Activated CD4-positive, alpha-beta T cell treated with anti-CD3 and anti-CD28 coated beads for 36 hours (primary cell): ENCODE data around the gene ZBTB42. TPM values are rescaled to one million over a fixed set of nuclear protein-coding genes. Genes with fewer than 3 reads are reported as not detected.

Experiments used
- ATAC-seq: fragments of 200-7000 bp; cut with Tn5 transposase; one replicate; pipeline ENCODE4 v1.10.0; 2021; ENCODE audit warnings: mild to moderate bottlenecking, moderate library complexity
- CTCF ChIA-PET: fragments of 350-600 bp; sonication (Branson Sonifier 250); formaldehyde crosslinking; loops from one replicate; lab custom pipeline; 2021; ENCODE audit warnings: antibody characterized with exemption; lab: Charles Lee
- POLR2A ChIA-PET: fragments of 350-600 bp; sonication (Branson Sonifier 250); formaldehyde crosslinking; loops from one replicate; lab custom pipeline; 2021; ENCODE audit warnings: antibody characterized with exemption, inconsistent platforms; lab: Charles Lee
- DNase-seq: peaks from one replicate; pipeline ENCODE4 v3.0.0-alpha.2; 2020
- H3K27ac Mint-ChIP-seq: one replicate; pipeline ENCODE4 v1.8.0; 2021; ENCODE audit warnings: mixed read lengths
- H3K27me3 Mint-ChIP-seq: one replicate; pipeline ENCODE4 v1.8.0; 2021; ENCODE audit warnings: mixed read lengths
- H3K36me3 Mint-ChIP-seq: one replicate; pipeline ENCODE4 v1.8.0; 2021; ENCODE audit warnings: low read depth, mixed read lengths
- H3K4me1 Mint-ChIP-seq: one replicate; pipeline ENCODE4 v1.8.0; 2021; ENCODE audit warnings: mixed read lengths
- H3K4me3 Mint-ChIP-seq: one replicate; pipeline ENCODE4 v1.8.0; 2021; ENCODE audit warnings: mild to moderate bottlenecking, moderate library complexity, mixed read lengths
- H3K9me3 Mint-ChIP-seq: one replicate; pipeline ENCODE4 v1.8.0; 2021; ENCODE audit warnings: low read depth, mixed read lengths
- intact Hi-C, 2 experiments: fragments of 100-400 bp; cut with DNase I in 1 of 2; cut with micrococcal nuclease in 1 of 2; formaldehyde crosslinking; loops; one replicate each; pipeline versions ENCODE4 v1.14.2 to v1.15.1; 2022 to 2024; cut with DNase I, micrococcal nuclease
- total RNA-seq, 2 experiments: library from RNA; stranded (reverse); gene quantifications; one replicate each; pipeline ENCODE4 v1.2.3, GENCODE V29; 2021

ZBTB42 gene
- total RNA-seq, 2 experiments from 2014 or later = 1.5 to 2.0 TPM

DNA sequence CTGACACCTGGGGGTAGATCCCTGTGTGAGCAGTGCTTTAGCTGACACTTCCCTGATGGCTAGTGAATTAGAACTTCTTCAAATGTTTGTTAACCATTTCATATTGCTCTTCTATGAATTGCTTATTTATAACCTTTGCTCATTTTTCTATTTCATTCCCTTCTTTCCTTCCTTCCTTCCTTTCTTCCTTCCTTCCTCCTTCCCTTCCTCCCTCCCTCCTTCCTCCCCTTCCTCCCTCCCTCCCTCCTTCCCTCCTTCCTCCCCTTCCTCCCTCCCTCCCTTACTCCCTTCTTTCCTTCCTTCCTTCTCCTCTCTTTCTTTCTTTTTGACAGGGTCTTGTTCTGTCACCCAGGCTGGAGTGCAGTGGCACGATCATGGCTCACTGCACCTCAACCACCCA is 40.8 kb downstream of the ZBTB42 start:
- intact Hi-C loops = no loop called here
- no peak overlapping the region for H3K4me3 Mint-ChIP-seq

DNA sequence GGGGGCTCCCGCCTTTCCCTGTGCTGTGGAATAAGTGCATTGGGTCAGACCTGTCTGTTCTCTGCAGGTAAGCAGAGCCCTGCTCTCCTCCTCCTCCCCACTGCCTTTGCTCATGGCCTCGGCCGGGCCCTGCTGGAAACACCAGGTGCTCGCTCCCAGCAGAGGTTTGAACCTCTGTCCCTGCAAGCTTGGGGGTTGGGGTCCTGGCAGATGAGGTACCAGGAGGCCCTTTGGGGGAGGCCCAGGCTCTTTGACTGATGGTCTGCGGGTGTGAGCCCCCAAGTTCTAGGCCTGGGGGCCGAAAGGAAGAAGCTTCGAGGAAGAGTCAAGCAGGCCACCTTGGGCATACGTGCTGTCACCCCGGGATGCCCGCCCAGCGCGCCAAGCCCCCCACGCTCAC is 42.1 kb downstream of the ZBTB42 start:
- intact Hi-C loops = no loop called here
- no peaks in the 10 kb centered on the region for H3K9me3 Mint-ChIP-seq
- H3K36me3 Mint-ChIP-seq = no peaks in the 10 kb centered on the region
- ChIA-PET CTCF (interaction anchor here (1.2 kb wide), 1 partner anchor 91 kb away, joined by 5 read pairs; no protein-coding TSS in a partner anchor), POLR2A (no interaction called here)
- DNase-seq (no peak), ATAC-seq (no peak)
- H3K4me3 Mint-ChIP-seq = no peak overlapping the region
- peaks cover 33% of the 10 kb centered on the region for H3K27me3 Mint-ChIP-seq
- H3K4me1 Mint-ChIP-seq = peaks cover 3% of the 10 kb centered on the region
- H3K27ac Mint-ChIP-seq = no peak overlapping the region

More for the DNA sequence above, 40.8 kb downstream of the ZBTB42 start:
- H3K4me1 Mint-ChIP-seq = peaks cover 3% of the 10 kb centered on the region
- H3K27ac Mint-ChIP-seq = no peak overlapping the region
- POLR2A ChIA-PET = no interaction called here
- CTCF ChIA-PET = interaction anchor here (1.2 kb wide), 1 partner anchor 89 kb away, joined by 5 read pairs; no protein-coding TSS in a partner anchor
- no peaks in the 10 kb centered on the region for H3K9me3 Mint-ChIP-seq
- no peaks in the 10 kb centered on the region for H3K36me3 Mint-ChIP-seq
- H3K27me3 Mint-ChIP-seq = peaks cover 31% of the 10 kb centered on the region
- no peak for ATAC-seq
- no peak for DNase-seq

- intact Hi-C loops = no loop called here
- Mint-ChIP-seq H3K27me3 (peaks cover 33% of the 10 kb centered on the region), H3K4me3 (no peak overlapping the region), H3K27ac (no peak overlapping the region), H3K4me1 (peaks cover 3% of the 10 kb centered on the region), H3K9me3 (no peaks in the 10 kb centered on the region), H3K36me3 (no peaks in the 10 kb centered on the region)
- CTCF ChIA-PET = no interaction called here
- no peak for DNase-seq
- POLR2A ChIA-PET = interaction anchor here (0.7 kb wide), 1 partner anchor 30 kb away, joined by 9 read pairs; no protein-coding TSS in a partner anchor
- no peak for ATAC-seq
Measured at GRCh38 chr14:104843442-104844305, 42.8 kb downstream of the ZBTB42 start.

GRCh38 chr14:104844306-104845032 is 43.6 kb downstream of the ZBTB42 start:
- ChIA-PET CTCF (interaction anchor here (0.9 kb wide), 1 partner anchor 23 kb away, joined by 3 read pairs; no protein-coding TSS in a partner anchor), POLR2A (interaction anchor here (0.7 kb wide), 1 partner anchor 31 kb away, joined by 9 read pairs; no protein-coding TSS in a partner anchor)
- Mint-ChIP-seq H3K27me3 (peaks cover 33% of the 10 kb centered on the region), H3K9me3 (no peaks in the 10 kb centered on the region), H3K27ac (no peak overlapping the region), H3K36me3 (no peaks in the 10 kb centered on the region), H3K4me1 (peaks cover 3% of the 10 kb centered on the region), H3K4me3 (no peak overlapping the region)
- ATAC-seq = no peak
- intact Hi-C loops = no loop called here
- no peak for DNase-seq

DNA sequence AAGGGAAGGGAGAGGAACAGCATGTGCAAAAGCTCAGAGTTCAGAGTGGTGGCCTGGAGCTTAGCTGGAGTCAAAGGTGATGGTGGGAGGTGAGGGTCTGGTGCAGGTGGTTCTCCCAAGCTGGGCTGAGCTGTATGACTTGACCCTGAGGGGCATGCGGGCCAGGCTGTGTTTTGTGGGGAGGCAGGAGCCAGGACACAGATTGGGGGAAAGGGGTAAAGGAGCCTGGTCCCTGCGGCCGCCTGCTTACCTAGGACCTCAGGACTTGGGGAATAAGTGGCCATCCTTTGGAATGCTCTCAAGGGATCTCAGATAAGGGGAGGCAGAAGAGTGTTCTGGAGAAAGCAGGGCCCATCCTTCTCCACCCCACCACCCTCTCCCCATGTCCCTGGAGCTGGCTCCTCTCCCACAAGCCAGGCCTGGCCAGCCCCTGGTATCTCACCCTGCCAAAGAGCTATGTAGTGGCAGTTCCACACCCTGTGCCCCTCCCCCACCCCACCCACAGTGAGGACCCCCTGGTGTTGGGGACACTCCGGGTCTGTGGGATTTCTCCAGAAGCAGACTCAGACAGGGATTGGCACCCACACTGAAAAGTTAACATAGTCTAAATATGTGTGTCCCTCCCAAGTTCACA is 44.2 kb downstream of the ZBTB42 start:
- peaks cover 33% of the 10 kb centered on the region for H3K27me3 Mint-ChIP-seq
- DNase-seq (no peak), ATAC-seq (no peak)
- POLR2A ChIA-PET = no interaction called here
- H3K27ac Mint-ChIP-seq = no peak overlapping the region
- peaks cover 3% of the 10 kb centered on the region for H3K4me1 Mint-ChIP-seq
- no peak overlapping the region for H3K4me3 Mint-ChIP-seq
- no peaks in the 10 kb centered on the region for H3K9me3 Mint-ChIP-seq
- H3K36me3 Mint-ChIP-seq = no peaks in the 10 kb centered on the region
- CTCF ChIA-PET = interaction anchor here (0.9 kb wide), 1 partner anchor 24 kb away, joined by 3 read pairs; no protein-coding TSS in a partner anchor
- intact Hi-C loops = no loop called here

- Mint-ChIP-seq H3K9me3 (no peaks in the 10 kb centered on the region), H3K27ac (no peak overlapping the region), H3K4me1 (peaks cover 3% of the 10 kb centered on the region), H3K4me3 (no peak overlapping the region), H3K36me3 (no peaks in the 10 kb centered on the region), H3K27me3 (peaks cover 33% of the 10 kb centered on the region)
- ChIA-PET POLR2A (no interaction called here), CTCF (interaction anchor here (1.0 kb wide), 1 partner anchor 70 kb away, joined by 4 read pairs; no protein-coding TSS in a partner anchor)
- ATAC-seq (no peak), DNase-seq (no peak)
- intact Hi-C loops = no loop called here
Measured at GRCh38 chr14:104845834-104846441, 45.0 kb downstream of the ZBTB42 start.

- intact Hi-C loops = no loop called here
- ATAC-seq (no peak), DNase-seq (no peak)
- Mint-ChIP-seq H3K27ac (no peak overlapping the region), H3K4me3 (no peak overlapping the region), H3K36me3 (no peaks in the 10 kb centered on the region), H3K9me3 (no peaks in the 10 kb centered on the region), H3K4me1 (no peaks in the 10 kb centered on the region), H3K27me3 (peaks cover 8% of the 10 kb centered on the region)
- CTCF ChIA-PET = interaction anchor here (0.6 kb wide), 1 partner anchor 122 kb away, joined by 3 read pairs; no protein-coding TSS in a partner anchor
- POLR2A ChIA-PET = no interaction called here
Measured at GRCh38 chr14:104852280-104852663, 51.4 kb downstream of the ZBTB42 start.

Other genes starting within 250 kb of the ZBTB42 start
- not detected for gene C14orf180, start 221.3 kb upstream of the ZBTB42 start, total RNA-seq
- under 1 TPM in 1 of 2 experiments, not detected in 1; 0.32 TPM for gene TMEM179, start 196.3 kb upstream of the ZBTB42 start, total RNA-seq
- gene INF2, start 111.5 kb upstream of the ZBTB42 start, total RNA-seq = 10 to 100 TPM; 60.8 to 66.0 TPM
- gene ADSS1, start 76.9 kb upstream of the ZBTB42 start, total RNA-seq = 1 to 10 TPM; 2.2 to 3.2 TPM
- gene SIVA1, start 48.0 kb upstream of the ZBTB42 start, total RNA-seq = 10 to 100 TPM; 47.1 to 97.1 TPM
- 100 to 1,000 TPM; 110 to 126 TPM for gene AKT1, start 5.4 kb upstream of the ZBTB42 start, total RNA-seq
- 1 to 10 TPM; 3.9 to 4.0 TPM for gene CEP170B, start 64.2 kb downstream of the ZBTB42 start, total RNA-seq
- gene PLD4, start 123.8 kb downstream of the ZBTB42 start, total RNA-seq = not detected
- under 1 TPM; 0.07 to 0.11 TPM for gene AHNAK2, start 177.3 kb downstream of the ZBTB42 start, total RNA-seq
- gene CLBA1, start 184.7 kb downstream of the ZBTB42 start, total RNA-seq = 1 to 10 TPM; 1.1 to 1.9 TPM
- 10 to 100 TPM; 52.0 to 62.7 TPM for gene CDCA4, start 220.0 kb downstream of the ZBTB42 start, total RNA-seq